ENCODE measurements around the gene RNF157. TPM values are rescaled to one million over a fixed set of nuclear protein-coding genes. Genes with fewer than 3 reads are reported as not detected.

RNF157 gene
- total and polyA plus RNA-seq, 9 of the 15 experiments (the other 6 are each of a cell fraction or from before 2014, with no cell fraction given), result 8.1 to 31.7 (median 20.8) TPM

DNA sequence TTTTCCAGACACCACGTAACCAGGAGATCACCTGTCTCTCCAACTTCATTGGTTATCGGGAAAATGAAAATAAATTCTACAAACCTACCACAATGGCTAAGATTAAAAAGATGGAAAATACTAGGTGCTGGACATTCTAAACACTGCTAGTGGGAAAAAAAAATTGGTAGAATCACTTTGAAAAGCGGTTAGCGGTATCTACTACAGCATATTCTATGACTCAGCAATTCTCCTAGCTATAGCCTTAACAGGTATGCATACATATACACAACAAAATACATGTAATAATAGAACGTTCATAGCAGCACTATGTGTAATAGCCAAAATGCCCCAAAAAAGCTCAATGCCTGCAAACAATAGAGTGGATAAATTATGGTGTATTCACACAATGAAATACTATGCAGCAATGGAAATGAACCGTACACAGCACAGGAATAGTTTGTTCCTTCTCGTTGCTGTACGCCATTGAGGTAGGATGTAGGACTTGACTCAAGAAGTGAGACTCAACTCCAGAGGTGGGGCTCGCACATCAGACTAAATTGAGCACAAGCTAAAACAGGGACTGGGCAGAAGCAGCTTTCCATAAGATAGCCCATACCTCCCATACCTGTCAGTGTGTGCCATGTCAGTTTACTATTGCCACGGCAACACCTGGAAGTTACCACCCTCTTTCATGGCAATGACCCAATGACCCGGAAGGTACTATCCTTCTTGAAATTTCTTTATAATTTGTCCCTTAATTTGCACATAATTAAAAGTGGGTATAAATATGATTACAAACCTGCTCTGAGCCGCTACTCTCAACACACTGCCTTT, 44.8 kb downstream of the RNF157 start (continued):
- TF ChIP-seq SNIP1 (IDR thresholded peaks at IDR 0.05; ENCODE audit: low read depth) (no peak), CC2D1A (IDR thresholded peaks at IDR 0.05) (no peak), MYBL2 (IDR thresholded peaks at IDR 0.05; ENCODE audit: low read depth) (peak; percentile 47; the same call in 1 of the 2 replicates), MYBL2 (CRISPR knock-in tag; IDR thresholded peaks at IDR 0.05; ENCODE audit: borderline replicate concordance) (no peak), ZC3H8 (IDR thresholded peaks at IDR 0.05) (no peak), TAL1 (IDR thresholded peaks at IDR 0.05) (no peak), POLR3A (IDR thresholded peaks at IDR 0.05; ENCODE audit: borderline replicate concordance, extremely low read depth, insufficient read depth, insufficient read length) (no peak), GATAD2A (IDR thresholded peaks at IDR 0.05) (0 out of 2 replicates have a peak, but pooled peaks have one; percentile 13), MAFK (IDR thresholded peaks at IDR 0.05; ENCODE audit: low read length) (peak; percentile 98), TCF7 (IDR thresholded peaks at IDR 0.05; ENCODE audit: borderline replicate concordance) (no peak), TCF3 (CRISPR knock-in tag; IDR thresholded peaks at IDR 0.05) (0 out of 2 replicates have a peak, but pooled peaks have one; percentile 20), ZNF76 (CRISPR knock-in tag; IDR thresholded peaks at IDR 0.05; ENCODE audit: borderline replicate concordance) (no peak), GABPB1 (CRISPR knock-in tag; IDR thresholded peaks at IDR 0.05) (no peak), NBN (IDR thresholded peaks at IDR 0.05; ENCODE audit: low read depth) (0 out of 2 replicates have a peak, but pooled peaks have one; percentile 44), CHD4 (IDR thresholded peaks at IDR 0.05; ENCODE audit: insufficient read depth, insufficient replicate concordance, low read depth, low read length, poor library complexity, severe bottlenecking) (no peak), HDAC2 (IDR thresholded peaks at IDR 0.05) (0 out of 2 replicates have a peak, but pooled peaks have one; percentile 26)
- TF ChIP-seq, protein P1, sequence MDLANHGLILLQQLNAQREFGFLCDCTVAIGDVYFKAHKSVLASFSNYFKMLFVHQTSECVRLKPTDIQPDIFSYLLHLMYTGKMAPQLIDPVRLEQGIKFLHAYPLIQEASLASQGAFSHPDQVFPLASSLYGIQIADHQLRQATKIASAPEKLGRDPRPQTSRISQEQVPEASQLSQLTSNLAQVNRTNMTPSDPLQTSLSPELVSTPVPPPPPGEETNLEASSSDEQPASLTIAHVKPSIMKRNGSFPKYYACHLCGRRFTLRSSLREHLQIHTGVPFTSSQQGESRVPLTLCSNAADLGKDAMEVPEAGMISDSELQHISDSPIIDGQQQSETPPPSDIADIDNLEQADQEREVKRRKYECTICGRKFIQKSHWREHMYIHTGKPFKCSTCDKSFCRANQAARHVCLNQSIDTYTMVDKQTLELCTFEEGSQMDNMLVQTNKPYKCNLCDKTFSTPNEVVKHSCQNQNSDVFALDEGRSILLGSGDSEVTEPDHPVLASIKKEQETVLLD (IDR thresholded peaks at IDR 0.05), result no peak
- TF ChIP-seq, protein P2, sequence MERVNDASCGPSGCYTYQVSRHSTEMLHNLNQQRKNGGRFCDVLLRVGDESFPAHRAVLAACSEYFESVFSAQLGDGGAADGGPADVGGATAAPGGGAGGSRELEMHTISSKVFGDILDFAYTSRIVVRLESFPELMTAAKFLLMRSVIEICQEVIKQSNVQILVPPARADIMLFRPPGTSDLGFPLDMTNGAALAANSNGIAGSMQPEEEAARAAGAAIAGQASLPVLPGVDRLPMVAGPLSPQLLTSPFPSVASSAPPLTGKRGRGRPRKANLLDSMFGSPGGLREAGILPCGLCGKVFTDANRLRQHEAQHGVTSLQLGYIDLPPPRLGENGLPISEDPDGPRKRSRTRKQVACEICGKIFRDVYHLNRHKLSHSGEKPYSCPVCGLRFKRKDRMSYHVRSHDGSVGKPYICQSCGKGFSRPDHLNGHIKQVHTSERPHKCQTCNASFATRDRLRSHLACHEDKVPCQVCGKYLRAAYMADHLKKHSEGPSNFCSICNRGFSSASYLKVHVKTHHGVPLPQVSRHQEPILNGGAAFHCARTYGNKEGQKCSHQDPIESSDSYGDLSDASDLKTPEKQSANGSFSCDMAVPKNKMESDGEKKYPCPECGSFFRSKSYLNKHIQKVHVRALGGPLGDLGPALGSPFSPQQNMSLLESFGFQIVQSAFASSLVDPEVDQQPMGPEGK (CRISPR knock-in tag; IDR thresholded peaks at IDR 0.05; ENCODE audit: borderline replicate concordance), result no peak
- TF ChIP-seq, protein P3, sequence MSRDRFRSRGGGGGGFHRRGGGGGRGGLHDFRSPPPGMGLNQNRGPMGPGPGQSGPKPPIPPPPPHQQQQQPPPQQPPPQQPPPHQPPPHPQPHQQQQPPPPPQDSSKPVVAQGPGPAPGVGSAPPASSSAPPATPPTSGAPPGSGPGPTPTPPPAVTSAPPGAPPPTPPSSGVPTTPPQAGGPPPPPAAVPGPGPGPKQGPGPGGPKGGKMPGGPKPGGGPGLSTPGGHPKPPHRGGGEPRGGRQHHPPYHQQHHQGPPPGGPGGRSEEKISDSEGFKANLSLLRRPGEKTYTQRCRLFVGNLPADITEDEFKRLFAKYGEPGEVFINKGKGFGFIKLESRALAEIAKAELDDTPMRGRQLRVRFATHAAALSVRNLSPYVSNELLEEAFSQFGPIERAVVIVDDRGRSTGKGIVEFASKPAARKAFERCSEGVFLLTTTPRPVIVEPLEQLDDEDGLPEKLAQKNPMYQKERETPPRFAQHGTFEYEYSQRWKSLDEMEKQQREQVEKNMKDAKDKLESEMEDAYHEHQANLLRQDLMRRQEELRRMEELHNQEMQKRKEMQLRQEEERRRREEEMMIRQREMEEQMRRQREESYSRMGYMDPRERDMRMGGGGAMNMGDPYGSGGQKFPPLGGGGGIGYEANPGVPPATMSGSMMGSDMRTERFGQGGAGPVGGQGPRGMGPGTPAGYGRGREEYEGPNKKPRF (IDR thresholded peaks at IDR 0.05; ENCODE audit: low read depth, low read length), result no peak
- TF ChIP-seq, protein P4, sequence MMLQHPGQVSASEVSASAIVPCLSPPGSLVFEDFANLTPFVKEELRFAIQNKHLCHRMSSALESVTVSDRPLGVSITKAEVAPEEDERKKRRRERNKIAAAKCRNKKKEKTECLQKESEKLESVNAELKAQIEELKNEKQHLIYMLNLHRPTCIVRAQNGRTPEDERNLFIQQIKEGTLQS (IDR thresholded peaks at IDR 0.05), result peak; percentile 38
- TF ChIP-seq, protein P4 (CRISPR knock-in tag; conservative IDR thresholded peaks at IDR 0.05), result no peak
